Lower leg skin (tissue), 4 donors: ENCODE measurements around the gene EP300. TPM values are rescaled to one million over a fixed set of nuclear protein-coding genes. Genes with fewer than 3 reads are reported as not detected.

ENCODE experiments used
- DNase-seq, 2 donors: peaks; one replicate each; pipeline ENCODE4 v3.0.0-alpha.2; 2019; ENCODE audit warnings: low spot score in 2 of 2
- H3K4me3 ChIP-seq: fragments of 200-600 bp; sonication (generic); 2 replicates; pipeline ENCODE4 v1.5.1; 2017; ENCODE audit warnings: mild to moderate bottlenecking, low read depth; ENCODE audit not compliant: poor library complexity, severe bottlenecking
- POLR2A ChIP-seq, 2 donors: fragments of 450-650 bp; IDR thresholded peaks; one replicate each; pipeline ENCODE4 v1.6.1; 2016 to 2017; ENCODE audit warnings: antibody characterized with exemption in 2 of 2, mild to moderate bottlenecking in 1 of 2, moderate library complexity in 1 of 2
- WGBS, 2 donors: methylation state at CpG; one replicate each; pipeline ENCODE4 v1.1.5; 2018; 5-methylcytosine and 5-hydroxymethylcytosine counted together
- intact Hi-C: fragments of 100-400 bp; cut with DNase I; formaldehyde crosslinking; loops from one replicate; pipeline ENCODE4 v1.15.0; 2023; ENCODE audit warnings: low total_unique reads
- total RNA-seq, 4 donors: library from RNA; depleted of rRNA; stranded (reverse); fragments of >200 nt; gene quantifications; one replicate each; pipeline ENCODE4 v1.1.0, GENCODE V29; 2016
- TF ChIP-seq, protein P1 (sequence below), 3 donors: fragments of 450-650 bp; IDR thresholded peaks; one replicate each; pipeline ENCODE4 v1.5.1; 2016; ENCODE audit warnings: antibody characterized with exemption in 3 of 3, mild to moderate bottlenecking in 3 of 3, moderate library complexity in 2 of 3

Gene EP300
- total RNA-seq, 4 donors from 2014 or later: 72.4 to 86.9 (median 74.9) TPM

DNA sequence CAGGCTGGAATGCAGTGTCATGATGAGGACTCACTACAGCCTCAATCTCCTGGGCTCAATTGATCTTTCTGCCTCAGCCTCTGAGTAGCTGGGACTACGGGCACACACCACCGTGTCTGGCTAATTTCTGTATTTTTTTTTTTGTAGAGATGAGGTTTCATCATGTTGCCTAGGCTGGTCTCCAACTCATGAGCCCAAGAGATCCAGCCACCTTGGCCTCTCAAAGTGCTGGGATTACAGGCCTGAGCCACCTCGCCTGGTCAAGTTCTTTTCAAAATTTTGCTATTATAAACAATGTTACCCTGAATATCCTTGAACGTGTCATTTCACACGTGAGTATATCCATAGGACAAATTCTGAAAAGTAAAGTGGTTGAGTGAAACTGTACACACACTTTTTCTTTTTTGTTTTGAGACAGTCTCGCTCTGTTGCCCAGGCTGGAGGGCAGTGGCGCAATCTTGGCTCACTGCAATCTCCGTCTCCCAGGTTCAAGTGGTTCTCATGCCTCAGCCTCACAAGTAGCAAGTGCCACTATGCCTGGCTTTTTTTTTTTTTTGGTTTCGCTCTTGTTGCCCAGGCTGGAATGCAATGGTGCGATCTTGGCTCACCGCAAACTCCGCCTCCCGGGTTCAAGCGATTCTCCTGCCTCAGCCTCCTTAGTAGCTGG is 21.6 kb upstream of the EP300 start:
- TF ChIP-seq POLR2A (IDR thresholded peaks at IDR 0.05): no peak
- TF ChIP-seq, protein P1, sequence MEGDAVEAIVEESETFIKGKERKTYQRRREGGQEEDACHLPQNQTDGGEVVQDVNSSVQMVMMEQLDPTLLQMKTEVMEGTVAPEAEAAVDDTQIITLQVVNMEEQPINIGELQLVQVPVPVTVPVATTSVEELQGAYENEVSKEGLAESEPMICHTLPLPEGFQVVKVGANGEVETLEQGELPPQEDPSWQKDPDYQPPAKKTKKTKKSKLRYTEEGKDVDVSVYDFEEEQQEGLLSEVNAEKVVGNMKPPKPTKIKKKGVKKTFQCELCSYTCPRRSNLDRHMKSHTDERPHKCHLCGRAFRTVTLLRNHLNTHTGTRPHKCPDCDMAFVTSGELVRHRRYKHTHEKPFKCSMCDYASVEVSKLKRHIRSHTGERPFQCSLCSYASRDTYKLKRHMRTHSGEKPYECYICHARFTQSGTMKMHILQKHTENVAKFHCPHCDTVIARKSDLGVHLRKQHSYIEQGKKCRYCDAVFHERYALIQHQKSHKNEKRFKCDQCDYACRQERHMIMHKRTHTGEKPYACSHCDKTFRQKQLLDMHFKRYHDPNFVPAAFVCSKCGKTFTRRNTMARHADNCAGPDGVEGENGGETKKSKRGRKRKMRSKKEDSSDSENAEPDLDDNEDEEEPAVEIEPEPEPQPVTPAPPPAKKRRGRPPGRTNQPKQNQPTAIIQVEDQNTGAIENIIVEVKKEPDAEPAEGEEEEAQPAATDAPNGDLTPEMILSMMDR (IDR thresholded peaks at IDR 0.05): no peak
- H3K4me3 ChIP-seq: no peak overlapping the region
- intact Hi-C loops: no loop called here
- 89 to 93% methylated on average over 14 of the region's 14 CpGs for WGBS, 2 donors
- no peak for DNase-seq

DNA sequence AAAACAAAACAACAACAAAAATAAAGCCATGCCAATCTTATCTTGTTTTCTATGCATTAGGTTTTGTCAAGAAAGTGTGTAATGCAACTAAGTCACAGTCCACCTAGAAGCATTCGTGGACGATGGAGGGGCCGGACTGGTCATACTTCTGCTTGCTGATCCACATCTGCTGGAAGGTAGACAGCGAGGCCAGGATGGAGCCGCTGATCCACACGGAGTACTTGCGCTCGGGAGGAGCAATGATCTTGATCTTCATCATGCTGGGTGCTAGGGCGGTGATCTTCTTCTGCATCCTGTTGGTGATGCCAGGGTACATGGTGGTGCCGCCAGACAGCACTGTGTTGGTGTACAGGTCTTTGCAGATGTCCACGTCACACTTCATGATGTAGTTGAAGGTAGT is 18.3 kb upstream of the EP300 start:
- TF ChIP-seq POLR2A (IDR thresholded peaks at IDR 0.05): no peak
- TF ChIP-seq, protein P1 (IDR thresholded peaks at IDR 0.05): no peak
- WGBS, 2 donors: 94 to 96% methylated on average over 11 of the region's 11 CpGs
- H3K4me3 ChIP-seq: no peak overlapping the region
- no peak for DNase-seq
- intact Hi-C loops: no loop called here

DNA sequence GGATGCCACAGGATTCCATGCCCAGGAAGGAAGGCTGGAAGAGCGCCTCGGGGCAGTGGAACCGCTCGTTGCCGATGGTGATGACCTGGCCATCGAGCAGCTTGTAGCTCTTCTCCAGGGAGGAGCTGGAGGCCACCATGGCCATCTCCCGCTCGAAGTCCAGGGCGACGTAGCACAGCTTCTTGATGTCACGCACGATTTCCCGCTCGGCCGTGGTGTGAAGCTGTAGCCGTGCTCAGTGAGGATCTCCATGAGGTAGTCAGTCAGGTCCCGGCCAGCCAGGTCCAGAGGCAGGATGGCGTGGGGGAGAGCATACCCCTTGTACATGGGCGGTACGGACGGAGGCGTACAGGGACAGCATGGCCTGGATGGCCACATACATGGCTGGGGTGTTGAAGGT is 17.9 kb upstream of the EP300 start:
- TF ChIP-seq POLR2A (IDR thresholded peaks at IDR 0.05): no peak
- TF ChIP-seq, protein P1 (IDR thresholded peaks at IDR 0.05): no peak
- intact Hi-C loops: no loop called here
- WGBS, 2 donors: 97 to 98% methylated on average over 21 to 22 of the region's 22 CpGs
- DNase-seq: no peak
- H3K4me3 ChIP-seq: no peak overlapping the region

DNA sequence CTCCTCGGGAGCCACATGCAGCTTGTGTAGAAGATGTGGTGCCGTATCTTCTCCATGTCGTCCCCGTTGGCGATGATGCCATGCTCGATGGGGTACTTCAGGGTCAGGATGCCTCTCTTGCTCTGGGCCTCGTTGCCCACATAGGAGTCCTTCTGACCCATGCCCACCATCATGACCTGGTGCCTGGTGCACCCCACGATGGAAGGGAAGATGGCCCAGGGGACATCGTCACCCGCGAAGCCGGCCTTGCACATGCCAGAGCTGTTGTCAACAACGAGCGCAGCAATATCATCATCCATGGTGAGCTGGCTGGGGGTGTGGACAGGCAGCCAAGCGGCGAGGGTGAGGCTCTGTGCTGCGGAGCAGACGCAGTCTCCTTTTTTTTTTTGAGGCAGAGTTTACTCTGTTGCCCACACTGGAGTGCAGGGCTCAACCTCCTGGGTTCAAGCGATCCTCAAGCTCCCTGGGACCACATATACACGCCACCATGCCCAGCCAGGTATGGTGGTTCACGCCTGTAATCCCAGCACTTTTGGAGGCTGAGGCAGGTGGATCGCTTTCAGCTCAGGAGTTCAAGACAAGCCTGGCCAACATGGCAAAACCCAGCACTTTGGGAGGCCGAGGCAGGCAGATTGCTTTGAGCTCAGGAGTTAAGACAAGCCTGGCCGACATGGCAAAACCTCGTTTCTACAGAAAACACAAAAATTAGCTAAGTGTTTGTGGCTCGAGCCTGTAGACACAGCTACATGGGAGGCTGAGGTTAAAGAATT is 17.3 kb upstream of the EP300 start:
- intact Hi-C loops: no loop called here
- no peak for DNase-seq
- 91 to 93% methylated on average over 25 to 26 of the region's 26 CpGs for WGBS, 2 donors
- H3K4me3 ChIP-seq: no peak overlapping the region
- TF ChIP-seq, protein P1 (IDR thresholded peaks at IDR 0.05): no peak
- TF ChIP-seq POLR2A (IDR thresholded peaks at IDR 0.05): no peak

DNA sequence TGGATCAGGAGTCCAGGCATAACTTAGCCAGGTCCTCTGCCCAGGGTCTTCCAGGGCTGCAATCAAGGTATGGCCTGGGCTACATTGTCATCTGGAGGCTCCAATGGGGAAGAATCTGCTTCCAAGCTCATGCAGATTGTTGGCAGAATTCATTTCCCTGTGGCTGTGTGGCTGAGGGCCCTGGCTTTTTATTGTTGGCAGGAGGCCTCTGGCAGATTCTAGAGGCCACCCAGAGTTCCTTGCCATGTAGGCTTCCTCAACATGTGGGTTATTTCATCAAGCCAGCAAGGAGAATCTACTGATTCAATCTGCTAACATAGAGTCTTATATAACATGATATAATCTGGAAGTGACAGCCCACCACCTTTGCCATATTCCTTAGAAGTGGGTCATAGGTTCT is 16.4 kb upstream of the EP300 start:
- no peak for DNase-seq
- TF ChIP-seq, protein P1 (IDR thresholded peaks at IDR 0.05): no peak
- intact Hi-C loops: no loop called here
- no peak overlapping the region for H3K4me3 ChIP-seq
